HepG2 (cell line): ENCODE measurements around the gene ITGAX. TPM values are rescaled to one million over a fixed set of nuclear protein-coding genes. Genes with fewer than 3 reads are reported as not detected.

Experiments used
- ERF ChIP-seq: IDR thresholded peaks from 2 replicates; pipeline ENCODE4 v1.6.1; 2018; ENCODE audit warnings: missing biosample characterization, missing genetic modification reagents
- ETS1 ChIP-seq: sonication (generic); formaldehyde crosslinking; IDR thresholded peaks from 2 replicates; pipeline ENCODE4 v1.4.0; 2020; ENCODE audit warnings: missing genetic modification reagents
- HDAC6 ChIP-seq: fragments of 200-600 bp; sonication (generic); IDR thresholded peaks from 2 replicates; pipeline ENCODE4 v1.7.0; 2017; ENCODE audit warnings: mild to moderate bottlenecking, antibody characterized with exemption, low read length, low read depth
- KDM2A ChIP-seq: sonication (generic); formaldehyde crosslinking; IDR thresholded peaks from 2 replicates; pipeline ENCODE4 v1.4.0; 2020; ENCODE audit warnings: low read depth, missing genetic modification reagents, borderline replicate concordance
- KDM4B ChIP-seq: sonication (generic); formaldehyde crosslinking; IDR thresholded peaks from 2 replicates; pipeline ENCODE4 v1.4.0; 2020; ENCODE audit warnings: missing genetic modification reagents
- KLF11 ChIP-seq: IDR thresholded peaks from 2 replicates; pipeline ENCODE4 v1.6.1; 2016; ENCODE audit warnings: missing compliant biosample characterization
- MYC ChIP-seq: sonication (generic); formaldehyde crosslinking; IDR thresholded peaks from 2 replicates; pipeline ENCODE4 v1.9.0; 2021; ENCODE audit warnings: missing genetic modification reagents, borderline replicate concordance
- RFX1 ChIP-seq: fragments of 450-650 bp; IDR thresholded peaks from 2 replicates; pipeline ENCODE4 v1.6.1; 2017
- SETDB1 ChIP-seq: sonication (generic); formaldehyde crosslinking; IDR thresholded peaks from 2 replicates; pipeline ENCODE4 v1.5.1; 2020; ENCODE audit warnings: missing genetic modification reagents, mild to moderate bottlenecking, borderline replicate concordance
- ZBTB20 ChIP-seq: sonication (generic); formaldehyde crosslinking; IDR thresholded peaks from 2 replicates; pipeline ENCODE4 v1.8.1; 2023; ENCODE audit warnings: missing genetic modification reagents, low read depth, mild to moderate bottlenecking, borderline replicate concordance
- ZBTB3 ChIP-seq: sonication (generic); formaldehyde crosslinking; IDR thresholded peaks from 2 replicates; pipeline ENCODE4 v1.4.0; 2020; ENCODE audit warnings: low read depth, mild to moderate bottlenecking, moderate library complexity, missing genetic modification reagents, borderline replicate concordance
- ZBTB7B ChIP-seq: sonication (generic); formaldehyde crosslinking; IDR thresholded peaks from 2 replicates; pipeline ENCODE4 v1.4.0; 2020; ENCODE audit warnings: missing genetic modification reagents
- ZFP36 ChIP-seq: fragments of 150-350 bp; IDR thresholded peaks from 2 replicates; pipeline ENCODE4 v1.6.1; 2018; ENCODE audit warnings: borderline replicate concordance, low read length, low read depth; ENCODE audit not compliant: partially characterized antibody
- ZNF260 ChIP-seq: sonication (generic); formaldehyde crosslinking; IDR thresholded peaks from 2 replicates; pipeline ENCODE4 v1.4.0; 2020; ENCODE audit warnings: missing genetic modification reagents, low read depth, mild to moderate bottlenecking, borderline replicate concordance
- ZNF343 ChIP-seq: sonication (generic); formaldehyde crosslinking; IDR thresholded peaks from 2 replicates; pipeline ENCODE4 v1.4.0; 2020; ENCODE audit warnings: mild to moderate bottlenecking, missing genetic modification reagents
- ZNF451 ChIP-seq: sonication (generic); formaldehyde crosslinking; IDR thresholded peaks from 2 replicates; pipeline ENCODE4 v1.5.0; 2020; ENCODE audit warnings: mild to moderate bottlenecking, missing genetic modification reagents
- ZNF567 ChIP-seq: sonication (generic); formaldehyde crosslinking; IDR thresholded peaks from 2 replicates; pipeline ENCODE4 v1.8.1; 2023; ENCODE audit warnings: mild to moderate bottlenecking, missing genetic modification reagents, borderline replicate concordance
- ZNF605 ChIP-seq: sonication (generic); formaldehyde crosslinking; IDR thresholded peaks from 2 replicates; pipeline ENCODE4 v1.8.0; 2022; ENCODE audit warnings: mild to moderate bottlenecking, missing genetic modification reagents
- ZNF687 ChIP-seq: sonication (generic); formaldehyde crosslinking; IDR thresholded peaks from 2 replicates; pipeline ENCODE4 v1.5.1; 2020; ENCODE audit warnings: mild to moderate bottlenecking, missing genetic modification reagents, moderate library complexity
- ZNF773 ChIP-seq: sonication (generic); formaldehyde crosslinking; IDR thresholded peaks from 2 replicates; pipeline ENCODE4 v1.4.0; 2020; ENCODE audit warnings: missing genetic modification reagents, borderline replicate concordance
- ZNF781 ChIP-seq: sonication (generic); formaldehyde crosslinking; IDR thresholded peaks from 2 replicates; pipeline ENCODE4 v1.5.1; 2020; ENCODE audit warnings: borderline replicate concordance, mild to moderate bottlenecking, missing genetic modification reagents; ENCODE audit errors: not compliant biosample characterization
- ZNF816 ChIP-seq: sonication (generic); formaldehyde crosslinking; IDR thresholded peaks from 2 replicates; pipeline ENCODE4 v1.8.0; 2022; ENCODE audit warnings: missing genetic modification reagents, mild to moderate bottlenecking, borderline replicate concordance
- polyA plus RNA-seq, 8 experiments: library from polyadenylated mRNA; depleted of rRNA in 3 of 8; stranded (reverse) in 7 of 8; unstranded in 1 of 8; fragments of >200 nt; fragmentation: Illumina TruSeq in 4 of 8; extraction: Trizol in 4 of 8; gene quantifications; 2 replicates each; pipeline versions ENCODE4 v1.2.1 to v1.2.3, GENCODE V29; 2011 to 2016; ENCODE audit warnings: low read depth in 4 of 8, missing spikeins in 1 of 8, mixed read lengths in 1 of 8; ENCODE audit not compliant: insufficient read depth in 1 of 8
- total RNA-seq, 5 experiments: library from RNA; depleted of rRNA; stranded (reverse); fragments of >200 nt; fragmentation: Illumina TruSeq; extraction: Trizol; gene quantifications; 2 replicates each; pipeline ENCODE4 v1.2.3, GENCODE V29; 2016; ENCODE audit warnings: low read depth in 1 of 5
- TF ChIP-seq, protein P1 (sequence below): sonication (generic); formaldehyde crosslinking; IDR thresholded peaks from 2 replicates; pipeline ENCODE4 v1.5.0; 2020; ENCODE audit warnings: mild to moderate bottlenecking, low read depth, missing genetic modification reagents, borderline replicate concordance
- TF ChIP-seq, protein P2 (sequence below): sonication (generic); formaldehyde crosslinking; IDR thresholded peaks from 2 replicates; pipeline ENCODE4 v1.8.1; 2023; ENCODE audit warnings: mild to moderate bottlenecking, missing genetic modification reagents

The ITGAX gene
- total and polyA plus RNA-seq, 2 of the 13 experiments (the other 11 are each of a cell fraction or from before 2014, with no cell fraction given), result 0.32 TPM; not detected in 1

DNA sequence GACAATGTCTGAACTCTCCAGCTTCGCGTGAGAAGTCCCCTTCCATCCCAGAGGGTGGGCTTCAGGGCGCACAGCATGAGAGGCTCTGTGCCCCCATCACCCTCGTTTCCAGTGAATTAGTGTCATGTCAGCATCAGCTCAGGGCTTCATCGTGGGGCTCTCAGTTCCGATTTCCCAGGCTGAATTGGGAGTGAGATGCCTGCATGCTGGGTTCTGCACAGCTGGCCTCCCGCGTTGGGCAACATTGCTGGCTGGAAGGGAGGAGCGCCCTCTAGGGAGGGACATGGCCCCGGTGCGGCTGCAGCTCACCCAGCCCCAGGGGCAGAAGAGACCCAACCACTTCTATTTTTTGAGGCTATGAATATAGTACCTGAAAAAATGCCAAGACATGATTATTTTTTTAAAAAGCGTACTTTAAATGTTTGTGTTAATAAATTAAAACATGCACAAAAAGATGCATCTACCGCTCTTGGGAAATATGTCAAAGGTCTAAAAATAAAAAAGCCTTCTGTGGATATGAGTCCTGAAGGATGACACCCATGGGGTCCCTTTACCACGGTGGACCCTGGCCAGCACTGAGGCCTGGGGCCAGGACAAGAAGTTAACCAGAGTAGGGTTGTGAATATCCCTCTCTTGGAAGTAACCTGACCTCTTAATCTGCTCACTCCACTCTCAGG lies 27.6 kb downstream of the ITGAX start (continued):
- TF ChIP-seq MYC (CRISPR knock-in tag), result peak; percentile 37; the same call in 1 of the 2 replicates
- no peak for TF ChIP-seq ZNF816 (CRISPR knock-in tag)
- TF ChIP-seq, protein P1, sequence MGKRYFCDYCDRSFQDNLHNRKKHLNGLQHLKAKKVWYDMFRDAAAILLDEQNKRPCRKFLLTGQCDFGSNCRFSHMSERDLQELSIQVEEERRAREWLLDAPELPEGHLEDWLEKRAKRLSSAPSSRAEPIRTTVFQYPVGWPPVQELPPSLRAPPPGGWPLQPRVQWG (CRISPR knock-in tag), result no peak
- TF ChIP-seq ZBTB3 (CRISPR knock-in tag), result no peak
- TF ChIP-seq KDM2A (CRISPR knock-in tag), result peak; percentile 77; the same call in 1 of the 2 replicates
- 0 out of 2 replicates have a peak, but pooled peaks have one; percentile 53 for TF ChIP-seq ETS1 (CRISPR knock-in tag)
- TF ChIP-seq HDAC6, result no peak
- TF ChIP-seq ERF (CRISPR knock-in tag), result 0 out of 2 replicates have a peak, but pooled peaks have one; percentile 27
- TF ChIP-seq ZNF605 (CRISPR knock-in tag), result no peak
- TF ChIP-seq KDM4B (CRISPR knock-in tag), result 0 out of 2 replicates have a peak, but pooled peaks have one; percentile 62
- no peak for TF ChIP-seq ZBTB20 (CRISPR knock-in tag)
- TF ChIP-seq ZNF781 (CRISPR knock-in tag), result no peak
- TF ChIP-seq ZNF687 (CRISPR knock-in tag), result peak; percentile 45
- no peak for TF ChIP-seq ZNF451
- no peak for TF ChIP-seq ZNF773 (CRISPR knock-in tag)
- no peak for TF ChIP-seq ZNF260 (CRISPR knock-in tag)
- TF ChIP-seq KLF11 (CRISPR knock-in tag), result no peak
- TF ChIP-seq RFX1, result no peak
- TF ChIP-seq ZNF343 (CRISPR knock-in tag), result no peak
- TF ChIP-seq ZBTB7B, result no peak
- TF ChIP-seq SETDB1 (CRISPR knock-in tag), result no peak
- TF ChIP-seq, protein P2, sequence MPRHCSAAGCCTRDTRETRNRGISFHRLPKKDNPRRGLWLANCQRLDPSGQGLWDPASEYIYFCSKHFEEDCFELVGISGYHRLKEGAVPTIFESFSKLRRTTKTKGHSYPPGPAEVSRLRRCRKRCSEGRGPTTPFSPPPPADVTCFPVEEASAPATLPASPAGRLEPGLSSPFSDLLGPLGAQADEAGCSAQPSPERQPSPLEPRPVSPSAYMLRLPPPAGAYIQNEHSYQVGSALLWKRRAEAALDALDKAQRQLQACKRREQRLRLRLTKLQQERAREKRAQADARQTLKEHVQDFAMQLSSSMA (CRISPR knock-in tag), result no peak
- peak; percentile 38 for TF ChIP-seq ZFP36
- no peak for TF ChIP-seq ZNF567 (CRISPR knock-in tag)
